Osteoblast (primary cell): Measurements from ENCODE around the gene IL6ST. TPM values are rescaled to one million over a fixed set of nuclear protein-coding genes. Genes with fewer than 3 reads are reported as not detected.

Experiments used
- DNase-seq: peaks from one replicate; pipeline ENCODE4 v3.0.0; 2011; ENCODE audit warnings: low spot score, mixed read lengths; ENCODE audit not compliant: insufficient read length; ENCODE audit errors: missing footprints
- H2AFZ ChIP-seq: 2 replicates; pipeline ENCODE4 v1.6.0; 2011; ENCODE audit warnings: mild to moderate bottlenecking, low read length
- H3K27ac ChIP-seq: 2 replicates; pipeline ENCODE4 v1.5.1; 2011; ENCODE audit warnings: mild to moderate bottlenecking, low read depth, low read length, moderate library complexity
- H3K27me3 ChIP-seq: 2 replicates; pipeline ENCODE4 v1.6.0; 2012; ENCODE audit warnings: mild to moderate bottlenecking, control low read depth, inconsistent platforms, low read length, moderate library complexity; ENCODE audit not compliant: insufficient read depth
- H3K36me3 ChIP-seq: 2 replicates; pipeline ENCODE4 v1.5.1; 2011; ENCODE audit warnings: mild to moderate bottlenecking, low read length, control low read depth, moderate library complexity; ENCODE audit not compliant: insufficient read depth
- H3K4me1 ChIP-seq: 2 replicates; pipeline ENCODE4 v1.5.1; 2011; ENCODE audit warnings: mild to moderate bottlenecking, low read length, control low read depth, moderate library complexity; ENCODE audit not compliant: insufficient read depth
- H3K4me2 ChIP-seq: 2 replicates; pipeline ENCODE4 v1.6.0; 2011; ENCODE audit warnings: mild to moderate bottlenecking, low read length; ENCODE audit not compliant: insufficient read depth
- H3K4me3 ChIP-seq: fragments of 200-600 bp; sonication (generic); 3 replicates; pipeline ENCODE4 v1.5.1; 2012; ENCODE audit warnings: mild to moderate bottlenecking, low read length, inconsistent platforms; ENCODE audit not compliant: insufficient read depth
- H3K79me2 ChIP-seq: 2 replicates; pipeline ENCODE4 v1.6.0; 2012; ENCODE audit warnings: mild to moderate bottlenecking, low read length, control low read depth, inconsistent platforms; ENCODE audit not compliant: insufficient read depth
- H3K9me3 ChIP-seq: 2 replicates; pipeline ENCODE4 v1.5.1; 2011; ENCODE audit warnings: low read depth, low read length, control low read depth
- H4K20me1 ChIP-seq: 2 replicates; pipeline ENCODE4 v1.6.0; 2012; ENCODE audit warnings: mild to moderate bottlenecking, low read length, control low read depth; ENCODE audit not compliant: insufficient read depth
- total RNA-seq: library from RNA; depleted of rRNA; stranded (reverse); fragments of >200 nt; gene quantifications from 2 replicates; pipeline ENCODE4 v1.2.3, GENCODE V29; 2012
- TF ChIP-seq, protein P1 (sequence below): IDR thresholded peaks from 2 replicates; pipeline ENCODE4 v1.5.1; 2011; ENCODE audit warnings: mild to moderate bottlenecking, low read depth, low read length, moderate library complexity; ENCODE audit errors: extremely low read depth

The IL6ST gene
- total RNA-seq, 1 donor, result 804 TPM

DNA sequence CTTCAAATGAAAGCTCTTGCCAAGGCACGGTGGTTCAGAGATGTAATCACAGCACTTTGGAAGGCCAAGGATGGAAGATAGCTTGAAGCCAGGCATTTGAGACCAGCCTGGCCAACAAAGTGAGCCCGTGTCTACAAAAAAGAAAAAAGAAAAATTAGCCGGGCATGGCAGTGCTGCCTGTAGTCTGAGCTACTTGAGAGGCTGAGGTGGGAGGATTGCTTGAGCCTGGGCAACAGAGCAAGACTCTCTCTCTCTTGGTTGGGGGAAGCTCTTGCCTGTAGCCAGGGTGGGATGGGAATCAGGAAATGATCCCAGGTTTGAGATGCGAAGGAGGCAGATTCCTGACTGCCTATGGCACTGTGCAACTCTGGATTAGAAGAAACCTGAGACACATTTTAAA is 62.1 kb downstream of the IL6ST start:
- TF ChIP-seq, protein P1, sequence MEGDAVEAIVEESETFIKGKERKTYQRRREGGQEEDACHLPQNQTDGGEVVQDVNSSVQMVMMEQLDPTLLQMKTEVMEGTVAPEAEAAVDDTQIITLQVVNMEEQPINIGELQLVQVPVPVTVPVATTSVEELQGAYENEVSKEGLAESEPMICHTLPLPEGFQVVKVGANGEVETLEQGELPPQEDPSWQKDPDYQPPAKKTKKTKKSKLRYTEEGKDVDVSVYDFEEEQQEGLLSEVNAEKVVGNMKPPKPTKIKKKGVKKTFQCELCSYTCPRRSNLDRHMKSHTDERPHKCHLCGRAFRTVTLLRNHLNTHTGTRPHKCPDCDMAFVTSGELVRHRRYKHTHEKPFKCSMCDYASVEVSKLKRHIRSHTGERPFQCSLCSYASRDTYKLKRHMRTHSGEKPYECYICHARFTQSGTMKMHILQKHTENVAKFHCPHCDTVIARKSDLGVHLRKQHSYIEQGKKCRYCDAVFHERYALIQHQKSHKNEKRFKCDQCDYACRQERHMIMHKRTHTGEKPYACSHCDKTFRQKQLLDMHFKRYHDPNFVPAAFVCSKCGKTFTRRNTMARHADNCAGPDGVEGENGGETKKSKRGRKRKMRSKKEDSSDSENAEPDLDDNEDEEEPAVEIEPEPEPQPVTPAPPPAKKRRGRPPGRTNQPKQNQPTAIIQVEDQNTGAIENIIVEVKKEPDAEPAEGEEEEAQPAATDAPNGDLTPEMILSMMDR, result no peak
- Histone ChIP-seq H3K27me3 (no peaks in the 10 kb centered on the region), H3K4me1 (peaks cover 14% of the 10 kb centered on the region), H3K4me3 (no peak overlapping the region), H3K79me2 (no peaks in the 10 kb centered on the region), H3K4me2 (no peak overlapping the region), H3K9me3 (no peaks in the 10 kb centered on the region), H3K36me3 (peaks cover 8% of the 10 kb centered on the region), H2AFZ (no peak overlapping the region), H4K20me1 (peaks cover 5% of the 10 kb centered on the region), H3K27ac (no peak overlapping the region)
- no peak for DNase-seq

DNA sequence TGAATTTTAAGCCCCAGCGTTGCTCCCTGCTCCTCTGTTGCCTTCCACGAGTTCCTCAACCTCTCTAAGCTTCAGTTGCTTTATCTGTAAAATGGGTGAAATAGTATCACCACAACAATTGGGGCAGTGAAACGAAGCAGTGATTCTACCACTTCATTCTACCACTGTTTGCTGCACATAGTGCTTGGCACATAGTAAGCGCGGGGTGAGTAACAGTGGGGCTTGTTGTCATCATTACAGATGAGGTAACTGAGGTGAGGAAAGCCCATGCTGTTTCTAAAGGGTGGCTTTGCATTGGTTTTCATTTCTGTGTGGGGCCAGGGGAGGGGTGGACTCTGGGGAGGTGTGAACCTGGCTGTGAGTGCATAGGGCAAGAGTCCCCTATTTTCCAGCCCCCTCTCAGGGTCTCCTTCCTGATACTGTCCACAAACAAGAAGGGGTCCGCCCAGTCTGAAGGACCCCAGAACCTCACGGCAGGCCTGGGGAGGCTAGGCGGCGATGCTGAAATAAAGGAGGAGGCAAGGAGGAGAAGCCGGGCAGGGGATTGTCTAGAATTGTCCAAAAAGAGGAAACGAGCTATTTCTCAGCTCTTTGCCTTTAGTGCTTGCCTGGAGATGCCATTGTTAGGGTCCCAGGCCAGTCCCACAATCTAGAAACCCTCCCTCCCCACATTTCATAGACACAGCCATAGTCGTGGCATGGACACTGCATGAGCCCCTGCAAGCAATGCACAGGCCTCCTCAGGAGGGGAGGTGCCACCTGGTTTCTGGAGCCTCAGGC is 65.6 kb downstream of the IL6ST start:
- Histone ChIP-seq H4K20me1 (no peaks in the 10 kb centered on the region), H3K4me3 (no peak overlapping the region), H3K4me1 (no peaks in the 10 kb centered on the region), H3K36me3 (no peaks in the 10 kb centered on the region), H2AFZ (no peak overlapping the region), H3K79me2 (no peaks in the 10 kb centered on the region), H3K9me3 (no peaks in the 10 kb centered on the region), H3K4me2 (no peak overlapping the region), H3K27ac (no peak overlapping the region), H3K27me3 (no peaks in the 10 kb centered on the region)
- TF ChIP-seq, protein P1, result no peak
- DNase-seq, result no peak

DNA sequence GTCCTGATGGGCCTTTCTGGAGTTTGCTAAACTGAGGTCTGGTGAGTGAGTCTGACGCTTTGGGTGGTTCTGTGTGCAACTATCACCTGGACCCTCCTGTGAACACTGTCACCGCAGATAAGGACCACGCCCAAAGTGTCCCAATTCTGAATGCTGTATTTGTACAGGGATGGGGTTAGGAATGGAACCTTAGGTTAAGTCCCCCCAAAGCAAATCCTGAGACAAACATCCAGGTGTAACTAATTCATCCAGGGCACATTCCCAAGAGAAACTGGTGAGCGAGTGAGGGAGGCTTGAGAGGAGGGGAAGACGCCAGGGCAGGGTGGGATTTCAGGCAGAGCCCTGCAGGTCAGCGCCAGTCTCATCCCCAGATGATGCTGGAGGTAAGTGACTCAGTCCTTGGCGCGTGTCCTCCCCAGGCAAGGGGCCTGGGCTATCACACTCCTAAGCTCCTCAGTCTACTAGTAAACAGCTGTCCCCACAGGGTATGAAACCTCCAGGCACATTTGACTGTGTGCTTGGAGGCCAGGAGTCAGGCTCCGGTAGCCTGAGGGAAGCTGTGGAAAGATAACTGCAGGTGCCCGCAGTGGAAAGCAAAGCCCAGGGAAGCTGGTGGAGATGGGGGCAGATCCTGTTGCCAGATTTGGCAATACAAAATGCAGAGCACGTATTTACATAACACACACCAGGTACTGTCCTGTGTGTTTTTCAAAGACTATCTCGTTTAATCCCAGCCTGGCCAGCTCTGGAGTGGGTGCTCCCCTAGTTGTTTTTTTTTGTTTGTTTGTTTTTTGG is 66.7 kb downstream of the IL6ST start:
- H3K27me3 ChIP-seq, result no peaks in the 10 kb centered on the region
- no peak for DNase-seq
- TF ChIP-seq, protein P1, result no peak

DNA sequence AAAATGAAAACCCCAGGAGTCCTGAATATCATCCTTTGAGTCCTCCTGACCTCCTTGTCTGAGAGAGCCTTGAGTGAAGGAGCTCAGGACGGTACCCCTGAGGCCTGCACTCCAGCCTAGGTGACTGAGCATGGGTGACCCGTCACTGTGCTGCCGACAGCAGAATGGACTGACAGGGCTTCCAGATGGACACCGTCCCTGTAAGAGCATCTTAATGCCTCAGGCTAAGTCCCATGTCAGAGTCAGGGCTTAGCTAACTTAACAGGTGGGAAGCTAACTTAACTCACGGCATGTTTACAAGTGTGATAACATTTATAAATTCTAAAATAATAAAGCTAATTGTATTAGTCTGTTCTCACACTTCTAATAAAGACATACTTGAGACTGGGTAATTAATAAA is 68.3 kb downstream of the IL6ST start:
- DNase-seq, result no peak
- Histone ChIP-seq H3K4me3 (no peak overlapping the region), H3K27ac (no peak overlapping the region), H3K27me3 (no peaks in the 10 kb centered on the region), H3K4me2 (no peak overlapping the region), H4K20me1 (no peaks in the 10 kb centered on the region), H3K4me1 (peaks cover 5% of the 10 kb centered on the region), H3K9me3 (no peaks in the 10 kb centered on the region), H3K36me3 (no peaks in the 10 kb centered on the region), H2AFZ (no peak overlapping the region), H3K79me2 (no peaks in the 10 kb centered on the region)
- TF ChIP-seq, protein P1, result no peak

More for the DNA sequence above, 66.7 kb downstream of the IL6ST start:
- Histone ChIP-seq H3K4me2 (no peak overlapping the region), H2AFZ (no peak overlapping the region), H3K27ac (no peak overlapping the region), H4K20me1 (no peaks in the 10 kb centered on the region), H3K9me3 (no peaks in the 10 kb centered on the region), H3K4me3 (no peak overlapping the region), H3K4me1 (peaks cover 5% of the 10 kb centered on the region), H3K36me3 (no peaks in the 10 kb centered on the region), H3K79me2 (no peaks in the 10 kb centered on the region)
